H9 (cell line): ENCODE data around the gene VASN. TPM values are rescaled to one million over a fixed set of nuclear protein-coding genes. Genes with fewer than 3 reads are reported as not detected.

Source experiments
- DNase-seq: peaks from one replicate; pipeline ENCODE4 v3.0.0-alpha.2; 2017
- H2AFZ ChIP-seq: one replicate; pipeline ENCODE4 v1.6.1; 2013; ENCODE audit warnings: mild to moderate bottlenecking, low read length, control low read depth, moderate library complexity
- H2AK5ac ChIP-seq: 2 replicates; pipeline ENCODE4 v1.6.1; 2013; ENCODE audit warnings: low read length, control low read depth, mixed read lengths; ENCODE audit not compliant: insufficient read length
- H2BK120ac ChIP-seq: one replicate; pipeline ENCODE4 v1.6.1; 2013; ENCODE audit warnings: low read depth, mild to moderate bottlenecking, low read length, control low read depth, inconsistent platforms; ENCODE audit not compliant: poor library complexity, severe bottlenecking
- H2BK12ac ChIP-seq: 2 replicates; pipeline ENCODE4 v1.6.1; 2013; ENCODE audit warnings: low read length, control low read depth, mixed read lengths, low read depth; ENCODE audit not compliant: insufficient read length
- H2BK15ac ChIP-seq: 2 replicates; pipeline ENCODE4 v1.6.1; 2013; ENCODE audit warnings: low read depth, low read length, control low read depth
- H2BK20ac ChIP-seq: one replicate; pipeline ENCODE4 v1.6.1; 2013; ENCODE audit warnings: low read depth, mild to moderate bottlenecking, low read length, control low read depth, inconsistent platforms; ENCODE audit not compliant: poor library complexity, severe bottlenecking
- H2BK5ac ChIP-seq: 2 replicates; pipeline ENCODE4 v1.6.1; 2013; ENCODE audit warnings: low read length, control low read depth, mixed read lengths; ENCODE audit not compliant: insufficient read length
- H3K14ac ChIP-seq: 2 replicates; pipeline ENCODE4 v1.6.1; 2013; ENCODE audit warnings: low read length, control low read depth; ENCODE audit not compliant: insufficient read depth
- H3K18ac ChIP-seq: 2 replicates; pipeline ENCODE4 v1.6.1; 2013; ENCODE audit warnings: low read depth, mild to moderate bottlenecking, mixed read lengths, low read length, control low read depth; ENCODE audit not compliant: insufficient read length
- H3K23ac ChIP-seq: 2 replicates; pipeline ENCODE4 v1.6.1; 2013; ENCODE audit warnings: low read length, control low read depth, mixed read lengths, low read depth; ENCODE audit not compliant: insufficient read length
- H3K23me2 ChIP-seq: 2 replicates; pipeline ENCODE4 v1.6.1; 2013; ENCODE audit warnings: low read depth, mild to moderate bottlenecking, mixed read lengths, low read length, control low read depth; ENCODE audit not compliant: insufficient read length, poor library complexity, severe bottlenecking
- H3K27ac ChIP-seq: 2 replicates; pipeline ENCODE4 v1.5.1; 2013; ENCODE audit warnings: low read length, control low read depth, mixed read lengths, low read depth; ENCODE audit not compliant: insufficient read length
- H3K27me3 ChIP-seq: 2 replicates; pipeline ENCODE4 v1.6.1; 2013; ENCODE audit warnings: low read length, control low read depth, inconsistent platforms; ENCODE audit not compliant: insufficient read depth
- H3K4ac ChIP-seq: 2 replicates; pipeline ENCODE4 v1.6.1; 2013; ENCODE audit warnings: low read depth, mild to moderate bottlenecking, control low read depth, inconsistent platforms, low read length, moderate library complexity
- H3K4me1 ChIP-seq: 2 replicates; pipeline ENCODE4 v1.6.1; 2013; ENCODE audit warnings: low read length, control low read depth, inconsistent platforms; ENCODE audit not compliant: insufficient read depth
- H3K4me2 ChIP-seq: 2 replicates; pipeline ENCODE4 v1.6.1; 2013; ENCODE audit warnings: low read length, control low read depth, mixed read lengths; ENCODE audit not compliant: insufficient read length, insufficient read depth
- H3K56ac ChIP-seq: 2 replicates; pipeline ENCODE4 v1.6.1; 2013; ENCODE audit warnings: low read depth, mild to moderate bottlenecking, mixed read lengths, low read length, control low read depth; ENCODE audit not compliant: insufficient read length
- H3K79me1 ChIP-seq: 2 replicates; pipeline ENCODE4 v1.6.1; 2013; ENCODE audit warnings: low read depth, mild to moderate bottlenecking, moderate library complexity, low read length, control low read depth, inconsistent platforms; ENCODE audit not compliant: insufficient read depth, poor library complexity, severe bottlenecking
- H3K79me2 ChIP-seq: 2 replicates; pipeline ENCODE4 v1.6.1; 2013; ENCODE audit warnings: low read length, control low read depth, inconsistent platforms; ENCODE audit not compliant: insufficient read depth
- H3K9ac ChIP-seq: 2 replicates; pipeline ENCODE4 v1.6.1; 2013; ENCODE audit warnings: low read length, control low read depth, mixed read lengths; ENCODE audit not compliant: insufficient read length; ENCODE audit errors: extremely low read depth
- H3K9me3 ChIP-seq: one replicate; pipeline ENCODE4 v1.6.1; 2013; ENCODE audit warnings: low read depth, low read length, inconsistent platforms; ENCODE audit not compliant: control insufficient read depth
- H3T11ph ChIP-seq: one replicate; pipeline ENCODE4 v1.6.1; 2013; ENCODE audit warnings: mild to moderate bottlenecking, low read length, control low read depth, inconsistent platforms
- H4K20me1 ChIP-seq: one replicate; pipeline ENCODE4 v1.6.1; 2013; ENCODE audit not compliant: control insufficient read depth, insufficient read length, insufficient read depth
- H4K5ac ChIP-seq: 2 replicates; pipeline ENCODE4 v1.6.1; 2013; ENCODE audit warnings: low read depth, mild to moderate bottlenecking, mixed read lengths, low read length, control low read depth; ENCODE audit not compliant: insufficient read length
- H4K8ac ChIP-seq: replicated peaks from 2 replicates; pipeline ENCODE4 v1.6.1; 2013; ENCODE audit warnings: low read length, control low read depth, mixed read lengths, low read depth; ENCODE audit not compliant: insufficient read length
- H4K91ac ChIP-seq: 2 replicates; pipeline ENCODE4 v1.6.1; 2013; ENCODE audit warnings: low read depth, mild to moderate bottlenecking, moderate library complexity, mixed read lengths, low read length, control low read depth; ENCODE audit not compliant: insufficient read length
- H3K27ac Mint-ChIP-seq, 3 experiments: 2 replicates in 2 of 3; 3 replicates in 1 of 3; pipeline ENCODE4 v1.8.0; 2020 to 2021; ENCODE audit warnings: mixed read lengths in 3 of 3, mild to moderate bottlenecking in 1 of 3, moderate library complexity in 1 of 3
- H3K27me3 Mint-ChIP-seq: 2 replicates; pipeline ENCODE4 v1.8.0; 2021; ENCODE audit warnings: low read depth, mild to moderate bottlenecking, moderate library complexity, mixed read lengths
- H3K36me3 Mint-ChIP-seq, 3 experiments: 2 replicates in 2 of 3; 3 replicates in 1 of 3; pipeline ENCODE4 v1.8.0; 2020 to 2021; ENCODE audit warnings: low read depth in 3 of 3, mixed read lengths in 3 of 3; ENCODE audit not compliant: insufficient read depth in 1 of 3
- H3K4me1 Mint-ChIP-seq, 2 experiments: 2 replicates each; pipeline ENCODE4 v1.8.0; 2020; ENCODE audit warnings: mixed read lengths in 2 of 2
- H3K4me3 Mint-ChIP-seq, 2 experiments: 2 replicates in 1 of 2; 3 replicates in 1 of 2; pipeline ENCODE4 v1.8.0; 2020 to 2021; ENCODE audit warnings: mild to moderate bottlenecking in 2 of 2, mixed read lengths in 2 of 2, moderate library complexity in 1 of 2
- H3K9me3 Mint-ChIP-seq, 2 experiments: 2 replicates in 1 of 2; 3 replicates in 1 of 2; pipeline ENCODE4 v1.8.0; 2020; ENCODE audit warnings: mild to moderate bottlenecking in 2 of 2, mixed read lengths in 2 of 2, moderate library complexity in 1 of 2
- WGBS: extraction: QIAGEN DNeasy Blood & Tissue Kit; methylation state at CpG from one replicate; pipeline ENCODE4 v1.1.7; 2013; ENCODE audit warnings: missing lambda C conversion rate, low lambda C conversion rate, mixed read lengths; ENCODE audit not compliant: insufficient read length; ENCODE audit errors: extremely low coverage; 5-methylcytosine and 5-hydroxymethylcytosine counted together
- total RNA-seq: library from RNA; stranded (reverse); gene quantifications from 2 replicates; pipeline ENCODE4 v1.2.1, GENCODE V29; 2021
- TF ChIP-seq, protein P1 (sequence below): fragments of 200-600 bp; sonication (generic); conservative IDR thresholded peaks from 3 replicates; pipeline ENCODE4 v1.8.0; 2021; ENCODE audit warnings: antibody characterized with exemption, mild to moderate bottlenecking

The VASN gene
- total RNA-seq, 1 experiment from 2014 or later: 11.0 TPM

DNA sequence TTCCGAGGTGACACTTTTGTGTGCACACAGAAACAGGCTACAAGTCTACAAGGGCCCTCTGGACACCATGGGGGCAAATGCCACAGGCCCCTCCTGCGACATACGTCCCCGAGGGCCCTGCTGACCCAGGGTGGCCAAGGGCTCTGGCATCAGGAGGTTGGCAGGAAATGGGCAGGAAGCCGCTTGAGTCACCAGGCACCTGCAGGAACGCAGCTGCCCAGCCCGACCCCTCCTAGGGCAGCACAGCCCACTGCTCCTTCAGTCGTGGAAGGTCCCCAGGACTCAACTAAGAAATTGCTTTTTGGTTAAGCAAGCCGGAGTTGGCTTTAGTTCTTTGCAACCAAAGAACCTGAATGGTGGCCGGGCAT lies 36.7 kb downstream of the VASN start:
- WGBS: no CpG with 5 or more reads among the region's 10 CpGs
- no peaks in the 10 kb centered on the region for H3K79me1 ChIP-seq
- no peak overlapping the region for H3K9ac ChIP-seq

More for the DNA sequence above, 36.7 kb downstream of the VASN start:
- Histone ChIP-seq H3K4ac (no peak overlapping the region), H2BK15ac (no peak overlapping the region), H2BK5ac (no peak overlapping the region), H3K27ac (no peak overlapping the region), H2BK12ac (no peak overlapping the region), H3K4me1 (no peaks in the 10 kb centered on the region), H4K5ac (no peak overlapping the region), H2BK120ac (no peak overlapping the region), H3K23ac (no peak overlapping the region), H3K27me3 (no peaks in the 10 kb centered on the region), H3K18ac (no peak overlapping the region), H2AK5ac (no peak overlapping the region), H2AFZ (no peak overlapping the region), H3K9me3 (no peaks in the 10 kb centered on the region), H3K14ac (no peak overlapping the region), H4K8ac (no peak overlapping the region), H3K23me2 (no peaks in the 10 kb centered on the region), H4K91ac (no peak overlapping the region), H3T11ph (no peak overlapping the region), H4K20me1 (no peaks in the 10 kb centered on the region), H3K4me2 (no peak overlapping the region), H3K79me2 (no peaks in the 10 kb centered on the region), H2BK20ac (no peak overlapping the region), H3K56ac (no peak overlapping the region)
- peaks cover 6 to 8% of the 10 kb centered on the region in 2 experiments for H3K4me1 Mint-ChIP-seq
- H3K4me3 Mint-ChIP-seq: no peak overlapping the region
- no peaks in the 10 kb centered on the region for H3K27me3 Mint-ChIP-seq
- TF ChIP-seq, protein P1, sequence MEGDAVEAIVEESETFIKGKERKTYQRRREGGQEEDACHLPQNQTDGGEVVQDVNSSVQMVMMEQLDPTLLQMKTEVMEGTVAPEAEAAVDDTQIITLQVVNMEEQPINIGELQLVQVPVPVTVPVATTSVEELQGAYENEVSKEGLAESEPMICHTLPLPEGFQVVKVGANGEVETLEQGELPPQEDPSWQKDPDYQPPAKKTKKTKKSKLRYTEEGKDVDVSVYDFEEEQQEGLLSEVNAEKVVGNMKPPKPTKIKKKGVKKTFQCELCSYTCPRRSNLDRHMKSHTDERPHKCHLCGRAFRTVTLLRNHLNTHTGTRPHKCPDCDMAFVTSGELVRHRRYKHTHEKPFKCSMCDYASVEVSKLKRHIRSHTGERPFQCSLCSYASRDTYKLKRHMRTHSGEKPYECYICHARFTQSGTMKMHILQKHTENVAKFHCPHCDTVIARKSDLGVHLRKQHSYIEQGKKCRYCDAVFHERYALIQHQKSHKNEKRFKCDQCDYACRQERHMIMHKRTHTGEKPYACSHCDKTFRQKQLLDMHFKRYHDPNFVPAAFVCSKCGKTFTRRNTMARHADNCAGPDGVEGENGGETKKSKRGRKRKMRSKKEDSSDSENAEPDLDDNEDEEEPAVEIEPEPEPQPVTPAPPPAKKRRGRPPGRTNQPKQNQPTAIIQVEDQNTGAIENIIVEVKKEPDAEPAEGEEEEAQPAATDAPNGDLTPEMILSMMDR: no peak
- H3K36me3 Mint-ChIP-seq: peaks cover 0 to 9% (median 4%) of the 10 kb centered on the region in 3 experiments; a peak in 3 of 7 replicates
- DNase-seq: no peak
- H3K27ac Mint-ChIP-seq: no peak overlapping the region
- H3K9me3 Mint-ChIP-seq: no peaks in the 10 kb centered on the region; a peak in 2 of 5 replicates
